Endometrial microvascular endothelial cells (primary cell): ENCODE data around the gene DLX6. TPM values are rescaled to one million over a fixed set of nuclear protein-coding genes. Genes with fewer than 3 reads are reported as not detected.

Experiments used
- in situ Hi-C: cut with HindIII; loops from 2 replicates; pipeline ENCODE4 v1.10.0; 2017; ENCODE audit warnings: low sequenced_read_pairs, low pct_unique_long_range_greater_than_20kb; ENCODE audit errors: inconsistent ontology term
- total RNA-seq: library from RNA; depleted of rRNA; stranded (reverse); fragments of >200 nt; gene quantifications from one replicate; pipeline ENCODE4 v1.2.3, GENCODE V29; 2015; ENCODE audit errors: inconsistent ontology term

The DLX6 gene
- total RNA-seq, 1 donor from 2014 or later: not detected

GRCh38 chr7:96993094-96993865 lies 12.1 kb upstream of the DLX6 start:
- in situ Hi-C loops: no loop called here

DNA sequence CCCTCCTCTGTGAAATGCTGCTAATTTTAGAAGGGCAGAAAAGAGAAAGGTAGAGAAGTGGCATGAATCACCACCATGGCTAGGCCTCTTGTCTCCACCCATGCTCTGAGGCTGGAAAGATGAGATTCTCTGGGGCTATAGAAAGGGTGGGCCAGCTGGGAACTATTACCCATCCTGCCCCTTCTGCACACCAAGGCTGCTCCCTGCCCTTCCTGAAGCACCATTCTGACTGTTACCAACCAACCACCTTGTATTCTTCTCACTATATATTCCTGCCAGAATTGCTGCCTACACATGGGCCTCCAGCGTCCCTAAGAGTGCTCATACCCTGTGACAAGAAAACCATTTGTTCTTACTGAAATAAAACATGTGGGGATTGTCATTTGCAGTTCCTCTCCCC lies 11.4 kb upstream of the DLX6 start:
- in situ Hi-C loops: no loop called here

DNA sequence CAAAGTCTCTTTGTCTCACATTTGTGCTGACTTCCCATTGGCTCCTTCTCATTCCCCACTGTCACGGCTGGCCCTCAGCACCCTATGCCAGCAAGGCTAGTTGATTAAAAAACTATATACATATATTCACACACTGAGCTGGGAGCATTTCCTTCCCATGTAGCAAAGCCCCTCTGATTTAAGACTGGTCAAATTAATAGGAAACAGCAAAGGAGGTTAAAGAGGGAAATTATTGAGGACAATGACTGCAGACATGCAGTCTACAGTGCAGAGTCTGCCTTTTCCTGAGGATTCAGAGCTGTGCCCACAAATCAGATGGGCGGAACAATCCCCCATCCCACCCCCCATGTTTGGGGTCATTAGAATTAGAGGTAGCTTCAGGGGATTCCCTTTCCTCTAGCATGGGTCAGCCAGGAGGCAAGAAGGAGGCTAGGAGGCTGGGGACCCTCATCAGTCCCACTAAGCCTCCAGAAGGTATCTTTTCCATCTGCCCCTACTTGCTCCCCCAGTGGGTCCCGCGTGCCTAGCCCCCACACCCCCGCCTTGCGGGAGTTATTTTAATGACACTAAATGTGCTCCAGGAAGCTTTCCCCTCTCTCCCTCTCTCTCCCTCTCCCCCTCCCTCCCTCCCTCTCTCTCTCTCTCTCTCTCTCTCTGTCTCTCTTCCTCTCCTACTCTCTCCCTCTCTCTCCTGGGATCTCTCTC lies 9.8 kb upstream of the DLX6 start:
- in situ Hi-C loops: no loop called here

- in situ Hi-C loops: no loop called here
Observed at GRCh38 chr7:96996111-96996957, 9.0 kb upstream of the DLX6 start.

DNA sequence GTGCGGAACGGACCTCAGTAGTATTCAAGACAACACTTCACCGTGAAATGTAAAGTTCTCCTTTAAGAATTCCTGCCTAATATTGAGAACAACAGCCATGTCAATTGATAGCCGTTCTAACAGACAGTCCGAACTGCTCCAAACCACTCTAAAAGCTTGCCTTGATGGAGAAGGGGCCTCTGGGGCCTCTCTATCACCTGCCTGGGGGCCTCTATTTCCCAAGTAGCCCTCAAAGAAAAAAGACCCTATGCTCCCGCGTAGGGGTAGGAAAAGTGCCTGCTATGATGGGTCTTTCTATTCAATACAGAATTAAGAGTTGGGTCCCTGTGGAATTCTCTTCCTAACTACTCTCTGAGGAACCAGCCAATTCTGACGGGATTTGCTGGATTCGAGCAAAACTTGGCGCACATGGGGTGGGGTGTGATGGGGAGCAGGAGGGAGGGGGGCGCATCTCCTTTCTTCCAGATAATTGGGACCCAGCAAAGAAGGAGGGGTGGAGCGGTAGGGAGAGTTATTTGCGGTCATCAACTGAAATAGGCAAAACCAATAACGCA lies 8.3 kb upstream of the DLX6 start:
- in situ Hi-C loops: no loop called here

DNA sequence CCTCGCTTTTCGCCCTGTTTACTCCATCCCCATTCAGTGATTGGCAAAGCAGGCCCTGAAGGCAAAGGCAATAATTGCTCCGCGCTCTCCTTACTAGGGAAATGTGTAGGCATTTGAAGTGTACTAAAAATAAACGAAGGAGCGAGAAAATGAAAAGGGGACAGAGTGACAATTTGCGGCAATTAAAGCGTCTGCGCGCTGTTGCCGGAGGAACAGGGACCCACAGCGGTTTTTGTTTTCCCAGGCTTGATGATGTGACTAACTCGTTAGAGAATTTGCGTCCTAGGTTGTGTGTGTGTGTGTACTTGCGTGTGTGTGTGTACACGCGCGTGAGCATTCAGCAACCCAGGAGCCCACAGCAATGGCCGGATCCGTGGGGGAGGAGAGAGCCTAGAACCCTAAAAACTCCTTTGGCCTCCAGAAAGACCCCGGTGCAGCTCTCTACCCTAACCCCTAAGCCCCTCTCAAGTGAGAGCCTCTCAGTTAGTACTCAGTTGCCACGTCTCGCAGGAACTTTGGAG lies 7.8 kb upstream of the DLX6 start:
- in situ Hi-C loops: no loop called here

DNA sequence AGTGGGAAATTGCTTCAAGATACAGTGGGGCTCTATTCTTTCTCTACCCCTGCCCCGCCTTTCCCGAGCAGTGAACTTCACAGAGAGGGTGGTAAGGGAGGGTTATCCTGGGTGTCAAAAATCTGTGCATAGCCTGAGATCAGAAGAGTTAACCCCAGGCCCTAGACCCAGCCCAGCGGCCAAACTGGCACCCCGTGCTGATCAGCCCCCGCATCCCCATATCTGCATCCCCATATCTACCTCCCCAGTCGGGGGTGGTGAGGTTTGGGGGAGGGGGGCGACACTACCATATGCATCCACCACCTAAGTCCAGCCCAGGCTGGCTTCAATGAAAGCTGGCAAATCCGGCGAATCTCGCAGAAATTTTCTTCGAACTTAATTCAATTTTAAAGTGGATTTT lies 7.0 kb upstream of the DLX6 start:
- in situ Hi-C loops: no loop called here

GRCh38 chr7:96998744-96999143 lies 6.6 kb upstream of the DLX6 start:
- in situ Hi-C loops: no loop called here

- in situ Hi-C loops: no loop called here
Observed at GRCh38 chr7:97001221-97001620, 4.1 kb upstream of the DLX6 start.

DNA sequence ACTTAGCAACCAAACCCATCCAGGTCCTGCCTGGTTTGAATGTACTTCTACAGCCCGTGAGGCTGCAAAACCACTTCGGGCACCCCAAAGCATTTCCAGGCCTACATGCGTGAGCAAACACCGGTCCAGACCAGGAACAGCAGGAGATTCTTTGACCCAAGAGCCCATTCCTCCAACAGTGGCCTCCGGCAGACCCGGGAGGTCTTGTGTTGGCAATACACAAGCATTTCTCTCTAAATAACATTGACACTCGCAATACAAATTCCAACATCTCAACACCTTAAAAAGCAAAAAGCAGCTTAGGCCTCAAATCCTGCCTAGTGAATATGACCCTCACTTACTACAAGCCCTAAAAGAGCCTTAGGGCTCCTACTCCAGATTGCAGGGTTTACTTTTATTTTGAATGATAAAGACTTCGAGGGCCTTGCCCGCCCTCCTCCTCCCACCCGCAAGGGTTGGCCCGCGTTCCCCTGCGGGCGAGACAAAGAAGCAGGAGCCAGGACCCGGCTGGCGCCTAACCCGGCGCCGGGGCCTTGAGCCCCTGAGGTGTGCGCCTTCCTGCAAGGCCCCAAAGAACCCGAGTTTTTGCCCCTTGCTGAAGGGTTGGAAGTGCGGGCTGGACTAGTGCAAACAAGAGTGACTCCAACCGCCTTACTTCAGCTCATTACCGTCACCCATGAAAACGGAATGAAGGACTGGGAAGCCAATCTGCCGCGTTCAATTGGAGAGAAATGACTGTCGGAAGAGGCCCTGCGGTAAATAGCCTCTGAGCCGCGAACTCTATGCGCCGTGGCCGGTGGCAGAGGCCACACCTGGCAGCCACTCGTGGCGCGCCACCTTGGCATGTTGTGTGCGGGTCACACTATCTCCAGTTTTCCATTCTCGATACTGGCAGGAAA lies 3.4 kb upstream of the DLX6 start:
- in situ Hi-C loops: no loop called here

GRCh38 chr7:97002555-97003261 lies 2.6 kb upstream of the DLX6 start:
- in situ Hi-C loops: no loop called here

- in situ Hi-C loops: no loop called here
Observed at GRCh38 chr7:97003262-97004246, 1.8 kb upstream of the DLX6 start.

GRCh38 chr7:97004247-97005182 lies 838 bp upstream of the DLX6 start:
- in situ Hi-C loops: no loop called here

GRCh38 chr7:97006055-97006815 lies 882 bp downstream of the DLX6 start:
- in situ Hi-C loops: no loop called here
